ENCODE measurements around the gene PIGL.

GRCh38 chr17:16171613-16172012 lies 45.4 kb upstream of the PIGL start:
- TF ChIP-seq CTCF (conservative IDR thresholded peaks at IDR 0.05) (no peak), EZH2 (IDR thresholded peaks at IDR 0.05; ENCODE audit: low read depth) (no peak)

All from PC-9 (cell line).